Ishikawa (cell line): ENCODE results near the gene NAB1.

ENCODE experiments used
- CEBPB ChIP-seq: IDR thresholded peaks from 2 replicates; pipeline ENCODE4 v1.6.1; 2012
- CREB1 ChIP-seq: IDR thresholded peaks from 2 replicates; pipeline ENCODE4 v1.6.1; 2012; ENCODE audit warnings: low read depth
- EP300 ChIP-seq: IDR thresholded peaks from 2 replicates; pipeline ENCODE4 v1.6.1; 2012; ENCODE audit warnings: borderline replicate concordance
- FOXM1 ChIP-seq: IDR thresholded peaks from 2 replicates; pipeline ENCODE4 v1.6.1; 2012; ENCODE audit warnings: low read depth, borderline replicate concordance
- RAD21 ChIP-seq: IDR thresholded peaks from 2 replicates; pipeline ENCODE4 v1.6.1; 2012; ENCODE audit warnings: low read depth
- REST ChIP-seq: IDR thresholded peaks from 2 replicates; pipeline ENCODE4 v1.6.1; 2012; ENCODE audit warnings: low read depth, mild to moderate bottlenecking
- TAF1 ChIP-seq: IDR thresholded peaks from 2 replicates; pipeline ENCODE4 v1.6.1; 2012; ENCODE audit warnings: low read depth, mild to moderate bottlenecking
- TCF12 ChIP-seq: IDR thresholded peaks from 2 replicates; pipeline ENCODE4 v1.6.1; 2012; ENCODE audit warnings: low read depth
- YY1 ChIP-seq: IDR thresholded peaks from 2 replicates; pipeline ENCODE4 v1.6.1; 2012; ENCODE audit warnings: low read depth
- ZBTB7A ChIP-seq: IDR thresholded peaks from 2 replicates; pipeline ENCODE4 v1.6.1; 2012; ENCODE audit warnings: low read depth
- TF ChIP-seq, protein P1 (sequence below): IDR thresholded peaks from 2 replicates; pipeline ENCODE4 v1.6.1; 2012

DNA sequence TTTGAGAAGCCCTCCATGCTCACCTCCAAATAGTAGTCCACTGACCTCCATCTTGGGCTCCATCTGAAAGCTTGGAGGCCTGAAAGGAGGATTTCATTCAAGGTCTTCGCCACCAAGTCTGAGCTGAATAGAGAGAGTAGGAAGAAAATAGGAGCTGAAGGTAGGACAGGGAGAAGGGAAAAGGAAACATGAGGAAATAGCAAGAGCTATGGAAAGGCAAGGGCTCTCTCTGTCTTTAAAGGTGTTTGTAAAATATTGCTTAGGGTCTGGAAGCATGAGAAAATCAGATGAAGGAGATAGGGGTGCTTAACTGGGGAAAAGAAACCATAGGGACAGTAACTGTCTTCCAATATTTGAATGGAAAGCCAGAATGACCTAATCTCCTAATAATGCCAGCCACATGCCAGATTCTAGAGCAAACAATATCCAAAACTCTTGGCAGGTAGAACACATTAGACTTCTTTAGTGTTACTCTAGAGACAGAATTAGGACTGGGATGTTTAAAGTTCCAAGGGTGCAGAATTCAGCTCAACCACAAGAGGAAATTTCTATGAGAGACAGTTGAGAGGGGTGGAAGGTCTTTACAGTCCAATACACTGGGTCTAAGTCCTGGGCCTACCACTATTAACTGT is 67.4 kb downstream of the NAB1 start:
- TF ChIP-seq YY1 (no peak), CEBPB (no peak), ZBTB7A (no peak), CREB1 (no peak), RAD21 (no peak), EP300 (no peak), TCF12 (no peak), TAF1 (no peak), REST (no peak), FOXM1 (no peak)
- TF ChIP-seq, protein P1, sequence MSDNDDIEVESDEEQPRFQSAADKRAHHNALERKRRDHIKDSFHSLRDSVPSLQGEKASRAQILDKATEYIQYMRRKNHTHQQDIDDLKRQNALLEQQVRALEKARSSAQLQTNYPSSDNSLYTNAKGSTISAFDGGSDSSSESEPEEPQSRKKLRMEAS, result no peak
